GM19455 (cell line): ENCODE data around the gene LARGE1.
A peak's percentile ranks its signal among the peaks of the same experiment; 100 is the strongest.
"Not testable (repeated sequence)": the region's sequence is repeated elsewhere in the genome, so short reads cannot be mapped to it uniquely, and the experiment has no call there.

Source experiments
- ATAC-seq: cut with Tn5 transposase; IDR thresholded peaks from one replicate; pipeline ENCODE4 v1.9.1; 2021; ENCODE audit not compliant: unreplicated experiment

LARGE1 gene

DNA sequence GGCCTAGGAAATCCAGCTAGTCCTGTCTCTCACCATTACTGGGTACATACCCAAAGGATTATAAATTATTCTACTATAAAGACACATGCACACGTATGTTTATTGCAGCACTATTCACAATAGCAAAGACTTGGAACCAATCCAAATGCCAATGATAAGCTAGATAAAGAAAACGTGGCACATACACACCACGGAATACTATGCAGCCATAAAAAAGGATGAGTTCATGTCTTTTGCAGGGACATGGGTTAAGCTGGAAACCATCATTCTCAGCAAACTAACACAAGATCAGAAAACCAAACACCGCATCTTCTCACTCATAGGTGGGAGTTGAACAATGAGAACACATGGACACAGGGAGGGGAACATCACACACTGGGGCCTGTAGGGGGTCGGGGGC, 61.6 kb downstream of the LARGE1 start:
- not testable (repeated sequence) for ATAC-seq

GRCh38 chr22:33857767-33858166, 62.5 kb downstream of the LARGE1 start:
- ATAC-seq, result not testable (repeated sequence)

- no peak for ATAC-seq
These were observed 65.6 kb downstream of the LARGE1 start for GRCh38 chr22:33854724-33855123.

DNA sequence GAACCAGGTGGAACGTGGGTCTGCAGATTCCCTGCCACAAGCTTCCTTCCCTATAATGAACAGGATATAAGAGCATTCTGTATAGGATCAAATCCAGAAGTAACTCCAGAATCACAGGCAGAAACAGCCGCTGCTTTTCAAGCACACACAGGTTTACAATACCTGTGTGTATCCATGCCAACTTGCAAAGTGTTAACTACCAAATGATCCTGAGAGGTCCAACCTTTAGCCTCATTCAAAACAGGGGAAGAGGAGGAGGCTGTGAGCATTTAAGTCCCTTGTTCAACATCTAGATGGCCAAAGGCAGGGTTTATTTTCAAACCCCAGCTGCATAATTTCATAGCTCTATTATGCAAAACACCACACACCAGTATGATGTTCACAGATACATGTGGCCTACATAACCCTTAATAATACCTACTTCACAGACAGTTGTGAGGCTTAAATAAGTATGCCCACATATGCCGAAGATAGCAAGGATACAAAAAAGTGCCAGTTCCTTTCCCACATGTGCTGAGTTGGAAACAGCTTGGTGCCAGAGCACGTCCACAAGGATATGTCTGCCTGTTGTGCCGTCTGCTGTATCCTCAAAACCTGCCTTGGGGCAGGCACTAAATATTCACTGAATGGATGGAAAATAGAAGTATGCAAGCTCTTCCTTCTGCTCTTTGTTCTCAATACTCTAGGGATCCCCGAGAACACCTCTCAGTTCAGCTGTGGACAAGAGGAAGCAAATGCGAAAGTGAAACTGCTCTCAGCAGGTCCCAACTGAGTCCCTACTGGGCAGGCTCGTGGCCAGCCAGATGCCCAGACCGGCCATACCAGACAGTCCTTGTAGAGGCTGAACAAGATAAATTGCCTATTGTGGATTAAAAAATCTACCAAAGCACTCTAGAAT, 66.8 kb downstream of the LARGE1 start:
- ATAC-seq, result peak; percentile 71

DNA sequence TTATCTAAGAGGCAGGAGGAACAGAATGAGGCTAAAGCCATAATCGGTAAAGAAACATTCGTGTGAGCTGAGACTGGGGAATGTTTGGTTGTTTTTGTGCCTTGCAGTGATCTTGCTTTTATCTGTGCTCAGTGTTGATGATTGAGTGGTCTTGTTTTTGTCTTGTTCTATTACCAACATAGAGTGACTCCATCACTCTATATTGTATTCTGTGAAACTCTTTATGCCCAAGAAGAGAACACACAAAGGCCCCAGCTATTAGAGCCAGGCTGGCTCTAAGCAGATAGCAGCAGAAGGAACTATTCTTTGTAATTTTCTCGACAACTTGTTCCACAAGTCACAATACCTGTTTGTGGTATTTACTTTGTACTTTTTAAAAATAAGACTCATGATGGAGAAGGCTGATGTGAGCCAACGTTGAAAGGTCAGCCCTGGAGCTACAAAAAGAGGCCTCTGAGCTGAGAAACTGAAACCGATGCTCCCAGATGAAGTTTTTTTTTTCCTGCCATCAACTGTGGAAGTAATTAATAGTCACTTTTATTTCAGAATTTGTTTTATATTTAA, 68.4 kb downstream of the LARGE1 start:
- no peak for ATAC-seq

GRCh38 chr22:33851240-33851639, 69.0 kb downstream of the LARGE1 start:
- no peak for ATAC-seq

GRCh38 chr22:33850724-33851123, 69.6 kb downstream of the LARGE1 start:
- ATAC-seq, result no peak

DNA sequence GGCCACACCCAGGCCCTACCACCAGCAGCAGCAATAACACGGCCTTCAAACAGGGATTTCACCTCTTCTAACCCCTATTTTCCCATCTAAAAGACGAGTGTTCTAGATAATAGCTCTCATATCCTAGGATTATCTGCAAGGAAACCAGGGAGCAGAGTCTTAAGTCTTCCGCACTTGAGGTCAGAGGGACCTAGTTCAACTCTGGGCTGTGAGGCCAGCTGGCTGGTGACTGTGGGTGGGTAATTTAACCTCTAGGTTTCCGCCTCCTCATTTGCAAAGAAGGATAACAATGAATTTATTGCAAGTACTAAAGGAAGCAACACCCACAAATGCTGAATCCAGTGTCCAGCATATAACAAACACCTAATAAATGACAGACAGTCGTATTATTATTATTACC, 70.1 kb downstream of the LARGE1 start:
- ATAC-seq, result no peak

DNA sequence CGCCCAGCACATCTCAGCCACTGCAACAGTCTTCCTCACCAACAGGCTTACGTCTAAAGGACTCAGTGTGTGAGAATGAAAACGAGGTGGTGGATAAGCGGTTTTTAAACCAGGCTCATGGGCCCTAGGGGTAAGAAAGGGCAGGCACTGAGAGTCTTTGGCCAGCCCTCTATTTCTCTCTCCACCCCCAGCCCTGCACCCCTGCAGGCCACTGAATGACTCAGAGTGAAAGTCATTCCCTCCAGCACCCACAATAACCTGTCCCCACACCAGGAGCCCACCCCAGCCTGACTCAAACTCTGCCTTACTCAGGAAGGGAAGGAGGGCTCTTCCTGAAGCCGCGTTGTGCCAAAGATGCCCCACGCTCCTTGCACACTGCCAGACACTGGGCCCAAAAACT, 72.0 kb downstream of the LARGE1 start:
- ATAC-seq, result no peak

DNA sequence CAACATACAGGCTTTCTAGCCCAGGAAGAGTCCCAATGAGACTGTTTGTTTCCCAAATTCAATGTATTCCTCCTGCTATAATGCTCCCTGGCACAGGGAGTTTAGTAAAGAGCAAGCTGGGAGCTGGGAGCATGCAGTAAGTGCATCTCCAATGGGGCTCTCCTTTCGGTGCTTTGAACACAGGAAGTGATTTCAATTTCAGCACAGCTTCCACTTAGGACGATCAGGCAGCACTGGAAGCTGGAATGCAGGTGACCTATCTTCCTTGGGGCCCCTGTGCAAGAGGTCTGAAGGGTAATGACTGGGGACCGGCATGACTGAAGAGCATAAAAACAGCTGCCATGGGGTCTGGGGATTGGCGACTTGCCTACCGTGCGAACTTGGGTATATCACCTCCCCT, 76.0 kb downstream of the LARGE1 start:
- ATAC-seq, result no peak

GRCh38 chr22:33842421-33843094, 77.7 kb downstream of the LARGE1 start:
- ATAC-seq, result peak; percentile 62

- ATAC-seq, result peak; percentile 56
These were observed 78.3 kb downstream of the LARGE1 start for GRCh38 chr22:33842006-33842354.

DNA sequence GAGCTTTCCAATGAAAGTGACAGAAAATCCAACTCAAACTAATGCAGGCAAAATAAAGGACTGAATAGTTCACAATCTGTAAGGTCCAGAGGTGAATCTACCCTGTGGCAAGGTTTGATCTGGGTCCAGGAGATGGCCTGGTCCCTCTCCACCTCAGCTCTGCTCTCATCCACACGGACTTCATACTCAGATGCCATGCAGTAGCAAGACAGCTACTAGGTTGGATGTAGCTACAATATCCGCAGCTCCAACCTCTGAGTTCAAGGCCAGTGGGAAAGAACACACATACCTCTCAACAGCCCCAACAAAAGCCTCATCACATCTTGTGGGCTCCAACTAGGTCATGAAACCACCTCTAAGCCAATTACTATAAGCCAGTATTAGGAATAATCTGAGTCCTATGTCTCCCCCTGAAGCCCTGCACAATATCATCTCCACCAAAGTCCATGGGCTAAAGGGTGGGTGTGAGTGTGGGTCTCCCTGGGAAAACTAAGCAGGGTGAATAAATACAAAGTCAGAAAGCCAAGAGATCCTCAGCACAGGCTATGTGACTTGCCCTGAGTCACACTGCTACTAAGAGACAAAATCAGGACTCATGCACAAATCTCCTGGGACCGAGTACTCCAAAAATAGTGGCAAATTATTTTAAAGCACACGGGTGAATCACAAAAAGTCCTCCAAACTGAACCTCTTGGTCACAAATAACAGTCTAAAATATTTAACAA, 78.8 kb downstream of the LARGE1 start:
- ATAC-seq, result peak; percentile 39

GRCh38 chr22:33838644-33839043, 81.6 kb downstream of the LARGE1 start:
- no peak for ATAC-seq

DNA sequence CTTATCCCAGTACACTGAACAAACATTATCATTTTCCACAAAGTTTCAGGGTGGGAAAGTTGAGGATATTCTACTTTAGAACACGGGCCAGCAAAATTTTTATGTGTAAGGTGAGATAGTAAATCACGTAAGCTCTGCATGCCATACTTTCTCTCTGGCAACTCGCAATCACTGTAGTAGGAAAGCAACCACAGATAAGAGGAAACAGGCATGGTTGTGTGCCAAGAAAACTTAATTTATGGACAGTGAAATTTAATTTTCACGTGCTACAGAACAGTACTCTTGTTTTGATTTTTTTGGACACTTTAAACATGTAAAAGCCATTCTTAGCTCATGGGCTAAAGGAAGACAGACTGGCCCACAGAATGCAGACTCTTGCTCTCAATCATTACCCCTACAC, 82.5 kb downstream of the LARGE1 start:
- no peak for ATAC-seq

GRCh38 chr22:33835265-33835664, 85.0 kb downstream of the LARGE1 start:
- no peak for ATAC-seq

DNA sequence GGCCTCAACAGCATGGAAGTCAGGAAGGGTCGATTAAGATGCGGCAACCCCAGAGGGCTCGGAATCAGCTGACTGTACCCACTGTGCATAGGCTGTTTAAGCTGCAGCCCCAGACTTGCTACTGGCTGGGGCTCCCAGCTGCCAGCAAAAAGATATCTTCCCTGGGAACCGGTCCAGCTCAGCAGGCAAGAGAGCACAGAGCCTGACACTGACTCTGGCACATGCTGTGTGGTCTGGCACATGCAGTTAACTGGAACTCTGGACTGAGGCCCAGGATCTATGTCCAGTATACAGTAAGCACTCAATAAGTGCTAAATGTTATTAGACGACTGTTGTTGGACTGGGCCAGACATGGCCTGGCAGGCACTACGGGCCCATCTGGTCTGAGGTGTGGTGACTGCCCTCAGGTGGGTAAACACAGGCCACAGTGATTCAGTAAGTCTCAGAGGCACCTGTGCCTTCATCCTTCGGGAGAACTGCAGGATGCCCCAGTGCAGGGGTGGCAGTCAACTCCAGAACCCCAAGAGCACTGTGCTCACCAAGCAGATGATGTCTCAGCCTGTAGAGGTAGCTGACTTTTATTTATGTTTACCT, 87.6 kb downstream of the LARGE1 start:
- ATAC-seq, result no peak

DNA sequence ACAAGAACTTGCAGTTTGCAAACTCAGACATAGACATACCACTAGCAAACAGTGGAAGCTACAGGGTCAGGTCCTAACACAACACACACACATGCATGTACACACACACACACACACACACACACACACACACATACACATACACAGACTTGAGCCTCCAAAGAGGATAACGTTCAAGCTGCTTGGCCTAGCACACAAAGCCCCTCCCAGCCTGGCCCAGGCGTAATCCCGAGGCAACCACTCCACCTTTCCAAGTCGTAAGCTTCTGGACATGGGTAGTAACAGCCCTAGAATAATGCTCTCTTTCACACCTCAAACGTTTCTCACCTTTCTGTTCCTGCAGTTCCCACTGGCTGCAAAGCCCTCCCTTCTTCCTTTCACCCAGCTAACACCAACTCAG, 88.6 kb downstream of the LARGE1 start:
- ATAC-seq, result no peak

DNA sequence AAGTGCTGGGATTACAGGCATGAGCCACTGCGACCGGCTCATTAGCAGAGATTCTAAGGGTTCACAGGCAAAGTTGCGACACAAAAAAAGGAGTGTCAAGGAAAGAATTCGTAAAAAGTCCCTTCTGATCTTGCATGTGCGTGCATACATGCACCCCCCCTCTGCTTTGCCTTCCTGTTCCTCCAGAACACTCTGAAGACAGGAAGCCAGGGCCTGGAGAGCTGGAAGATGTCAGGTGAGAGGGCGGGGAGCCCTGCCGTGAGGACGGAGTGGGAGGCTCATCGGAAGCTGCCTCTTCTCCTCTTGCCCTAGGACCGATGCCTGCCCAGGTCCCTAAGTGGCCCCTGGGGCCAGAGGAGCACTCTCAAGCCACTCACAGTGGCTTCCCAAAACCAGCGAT, 89.1 kb downstream of the LARGE1 start:
- ATAC-seq, result no peak

DNA sequence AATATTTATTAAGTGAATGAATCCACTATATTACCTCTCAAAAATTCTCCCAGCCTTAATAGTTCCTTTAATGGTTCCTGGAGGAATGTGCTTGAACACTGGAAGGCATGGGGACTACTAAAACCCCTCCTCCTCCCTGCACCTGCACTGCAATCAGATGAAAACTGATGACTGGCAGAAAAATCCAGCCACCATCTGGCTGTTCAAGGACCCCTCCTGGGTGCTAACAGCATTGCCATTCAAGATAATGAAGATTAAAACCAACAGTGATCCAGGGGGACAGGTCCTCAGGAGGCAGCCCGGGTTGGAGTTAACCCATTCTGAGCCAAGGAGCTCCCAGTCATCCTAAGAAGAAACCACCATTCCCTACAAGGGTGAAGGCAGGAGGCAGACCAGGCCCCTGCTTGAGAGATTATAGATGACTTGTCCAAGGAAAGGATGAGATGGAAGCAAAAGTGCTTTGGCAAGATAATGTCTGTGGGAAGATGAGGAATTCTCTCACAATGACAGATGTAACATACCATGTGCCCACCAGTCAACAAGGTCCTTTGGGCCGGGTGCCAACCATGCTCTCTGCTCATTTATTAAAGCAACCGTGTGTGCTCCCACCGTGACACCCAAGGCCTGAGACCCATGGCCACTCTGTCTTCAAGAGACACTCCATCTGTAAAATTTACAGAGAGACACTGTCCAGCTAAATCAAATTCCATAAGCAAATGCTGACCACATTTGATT, 90.6 kb downstream of the LARGE1 start:
- no peak for ATAC-seq
